ENCODE results near the gene IGSF21. TPM values are rescaled to one million over a fixed set of nuclear protein-coding genes. Genes with fewer than 3 reads are reported as not detected.
"Not testable (repeated sequence)": the region's sequence is repeated elsewhere in the genome, so short reads cannot be mapped to it uniquely, and the experiment has no call there.

The IGSF21 gene
- total and polyA plus RNA-seq, 2 experiments from 2014 or later, result not detected

DNA sequence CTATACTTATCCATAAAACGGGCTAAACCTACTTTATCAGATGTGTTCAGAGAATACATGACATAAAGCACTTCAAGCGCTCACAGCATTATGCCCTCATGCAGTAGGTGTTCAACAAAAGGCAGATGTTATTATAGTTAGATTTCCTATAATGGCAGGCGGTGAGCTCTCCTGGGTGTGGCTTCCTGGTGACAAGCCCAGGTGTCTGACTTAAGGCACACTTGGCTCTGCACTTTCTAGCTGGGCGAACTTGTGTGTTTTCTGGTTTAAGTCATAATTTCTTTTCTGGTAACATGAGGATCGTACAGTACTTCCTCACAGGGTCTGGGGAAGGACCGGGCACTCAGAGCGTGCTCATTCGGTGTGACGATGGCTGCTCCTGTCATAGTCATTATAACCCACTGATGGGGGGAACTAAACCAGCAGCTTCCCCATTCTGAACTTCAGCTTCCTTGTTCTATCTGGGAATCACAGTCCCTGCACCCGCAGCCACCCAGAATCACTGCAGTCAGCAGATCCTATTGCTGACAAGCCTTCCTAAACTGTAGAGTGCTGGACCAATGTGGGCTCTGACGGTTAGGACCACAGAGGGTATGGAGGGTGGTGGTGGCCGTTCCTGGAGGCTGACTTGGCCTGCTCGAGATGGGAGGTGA is 52.8 kb downstream of the IGSF21 start:
- H4K20me1 ChIP-seq (ENCODE audit: insufficient read depth, poor library complexity, severe bottlenecking), result no peaks in the 10 kb centered on the region
- no peak for TF ChIP-seq EZH2phosphoT487 (IDR thresholded peaks at IDR 0.05; ENCODE audit: low read depth, severe bottlenecking, unreplicated experiment)
- no peak for TF ChIP-seq EZH2 (IDR thresholded peaks at IDR 0.05; ENCODE audit: borderline replicate concordance)
- TF ChIP-seq, protein P1, sequence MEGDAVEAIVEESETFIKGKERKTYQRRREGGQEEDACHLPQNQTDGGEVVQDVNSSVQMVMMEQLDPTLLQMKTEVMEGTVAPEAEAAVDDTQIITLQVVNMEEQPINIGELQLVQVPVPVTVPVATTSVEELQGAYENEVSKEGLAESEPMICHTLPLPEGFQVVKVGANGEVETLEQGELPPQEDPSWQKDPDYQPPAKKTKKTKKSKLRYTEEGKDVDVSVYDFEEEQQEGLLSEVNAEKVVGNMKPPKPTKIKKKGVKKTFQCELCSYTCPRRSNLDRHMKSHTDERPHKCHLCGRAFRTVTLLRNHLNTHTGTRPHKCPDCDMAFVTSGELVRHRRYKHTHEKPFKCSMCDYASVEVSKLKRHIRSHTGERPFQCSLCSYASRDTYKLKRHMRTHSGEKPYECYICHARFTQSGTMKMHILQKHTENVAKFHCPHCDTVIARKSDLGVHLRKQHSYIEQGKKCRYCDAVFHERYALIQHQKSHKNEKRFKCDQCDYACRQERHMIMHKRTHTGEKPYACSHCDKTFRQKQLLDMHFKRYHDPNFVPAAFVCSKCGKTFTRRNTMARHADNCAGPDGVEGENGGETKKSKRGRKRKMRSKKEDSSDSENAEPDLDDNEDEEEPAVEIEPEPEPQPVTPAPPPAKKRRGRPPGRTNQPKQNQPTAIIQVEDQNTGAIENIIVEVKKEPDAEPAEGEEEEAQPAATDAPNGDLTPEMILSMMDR (IDR thresholded peaks at IDR 0.05; ENCODE audit: poor library complexity), result no peak
- H3K9me2 ChIP-seq (replicated peaks; ENCODE audit: insufficient read depth), result no peaks in the 10 kb centered on the region
- no peak overlapping the region for H2AFZ ChIP-seq
- no peaks in the 10 kb centered on the region for H3K4me1 ChIP-seq (ENCODE audit: insufficient read depth)
- no peaks in the 10 kb centered on the region for H3K79me2 ChIP-seq
- no peak overlapping the region for H3K4me2 ChIP-seq
- WGBS (ENCODE audit: low lambda C conversion rate, missing lambda C conversion rate), result 89% methylated on average over 13 of the region's 13 CpGs
- H3K4me3 ChIP-seq, result no peak overlapping the region
- no peaks in the 10 kb centered on the region for H3K9me3 ChIP-seq (ENCODE audit: low read depth)
- no peak overlapping the region for H3K27ac ChIP-seq
- peaks cover 11% of the 10 kb centered on the region for H3K27me3 ChIP-seq
- DNase-seq (ENCODE audit: low spot score), result no peak
- no peaks in the 10 kb centered on the region for H3K36me3 ChIP-seq (replicated peaks; ENCODE audit: insufficient read depth, low read depth)

DNA sequence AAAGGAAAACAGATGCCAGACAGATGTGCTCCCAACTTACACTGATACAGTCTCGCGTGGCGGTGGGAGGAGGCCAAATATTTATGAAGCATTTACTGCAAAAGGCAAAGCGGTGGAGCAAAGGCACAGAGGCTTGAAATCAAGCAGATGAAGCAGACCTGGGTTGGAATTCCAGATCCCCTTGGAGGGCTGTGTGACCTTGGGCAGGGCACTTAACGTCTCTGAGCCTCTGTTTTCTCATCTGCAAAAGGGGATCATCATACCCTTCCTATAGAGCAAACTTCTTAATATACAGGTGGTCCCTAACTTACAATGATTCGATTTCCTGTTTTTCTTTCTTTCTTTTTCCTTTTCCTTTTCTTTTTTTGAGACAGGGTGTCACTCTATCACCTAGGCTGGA is 54.1 kb downstream of the IGSF21 start:
- H3K4me3 ChIP-seq, result no peak overlapping the region
- H3K36me3 ChIP-seq (replicated peaks; ENCODE audit: insufficient read depth, low read depth), result no peaks in the 10 kb centered on the region
- no peak overlapping the region for H3K4me2 ChIP-seq
- WGBS (ENCODE audit: low lambda C conversion rate, missing lambda C conversion rate), result 45% methylated on average over 6 of the region's 6 CpGs
- H2AFZ ChIP-seq, result no peak overlapping the region
- no peaks in the 10 kb centered on the region for H3K9me3 ChIP-seq (ENCODE audit: low read depth)
- no peaks in the 10 kb centered on the region for H3K9me2 ChIP-seq (replicated peaks; ENCODE audit: insufficient read depth)
- no peaks in the 10 kb centered on the region for H4K20me1 ChIP-seq (ENCODE audit: insufficient read depth, poor library complexity, severe bottlenecking)
- H3K27me3 ChIP-seq, result peaks cover 2% of the 10 kb centered on the region
- no peaks in the 10 kb centered on the region for H3K4me1 ChIP-seq (ENCODE audit: insufficient read depth)
- H3K27ac ChIP-seq, result no peak overlapping the region
- no peak for DNase-seq (ENCODE audit: low spot score)
- no peaks in the 10 kb centered on the region for H3K79me2 ChIP-seq
- TF ChIP-seq EZH2phosphoT487 (IDR thresholded peaks at IDR 0.05; ENCODE audit: low read depth, severe bottlenecking, unreplicated experiment), result no peak
- TF ChIP-seq, protein P1 (IDR thresholded peaks at IDR 0.05; ENCODE audit: poor library complexity), result no peak
- TF ChIP-seq EZH2 (IDR thresholded peaks at IDR 0.05; ENCODE audit: borderline replicate concordance), result no peak

DNA sequence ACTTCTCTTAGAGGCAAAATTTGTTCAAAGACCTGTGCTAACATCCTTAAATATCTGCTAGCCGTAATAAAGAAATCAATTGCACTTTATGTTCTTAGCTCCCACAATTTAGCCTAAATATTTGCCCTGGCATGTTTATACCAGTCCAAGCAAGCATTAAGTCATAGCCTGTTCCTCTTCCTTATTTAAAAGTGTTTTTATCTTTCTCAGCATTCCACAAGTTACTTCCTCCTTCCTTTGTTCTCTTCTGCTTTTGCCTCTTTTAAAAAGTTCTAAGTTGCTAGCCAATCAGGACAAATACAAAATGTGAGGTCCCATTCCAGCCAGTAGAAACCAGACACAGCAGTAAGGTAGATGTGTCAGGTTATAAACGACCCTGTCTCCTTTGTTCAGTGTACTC is 58.0 kb downstream of the IGSF21 start:
- H3K9me3 ChIP-seq (ENCODE audit: low read depth); H3K27me3 ChIP-seq; H3K4me1 ChIP-seq (ENCODE audit: insufficient read depth); H3K79me2 ChIP-seq; H3K27ac ChIP-seq; H2AFZ ChIP-seq; H3K9me2 ChIP-seq (replicated peaks; ENCODE audit: insufficient read depth); H3K36me3 ChIP-seq (replicated peaks; ENCODE audit: insufficient read depth, low read depth); H3K4me2 ChIP-seq; DNase-seq (ENCODE audit: low spot score); H3K4me3 ChIP-seq; H4K20me1 ChIP-seq (ENCODE audit: insufficient read depth, poor library complexity, severe bottlenecking): not testable (repeated sequence)
- 45% methylated on average over 2 of the region's 2 CpGs for WGBS (ENCODE audit: low lambda C conversion rate, missing lambda C conversion rate)

DNA sequence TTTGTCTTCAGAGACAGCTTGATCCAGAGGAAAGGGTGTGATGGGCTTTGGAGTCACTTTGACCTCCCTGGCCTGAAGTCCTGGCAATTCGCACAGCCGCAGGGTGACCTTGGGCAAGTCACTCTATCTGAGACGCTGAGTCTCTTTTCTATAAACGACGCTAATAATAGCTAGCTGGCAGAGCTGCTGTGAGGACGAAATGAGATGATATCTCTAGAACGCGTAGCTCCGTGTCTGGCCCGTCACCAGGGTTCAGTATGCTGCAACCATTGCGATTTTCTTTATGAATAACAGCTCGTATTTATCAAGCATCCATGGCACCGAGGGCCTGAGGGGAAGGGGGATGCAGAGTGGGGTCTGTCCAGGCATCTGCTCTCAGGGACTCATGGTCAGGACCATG is 58.7 kb downstream of the IGSF21 start:
- H3K27me3 ChIP-seq, result peaks cover 7% of the 10 kb centered on the region
- no peaks in the 10 kb centered on the region for H3K79me2 ChIP-seq
- TF ChIP-seq, protein P1 (IDR thresholded peaks at IDR 0.05; ENCODE audit: poor library complexity), result no peak
- TF ChIP-seq EZH2phosphoT487 (IDR thresholded peaks at IDR 0.05; ENCODE audit: low read depth, severe bottlenecking, unreplicated experiment) (no peak), EZH2 (IDR thresholded peaks at IDR 0.05; ENCODE audit: borderline replicate concordance) (no peak)

More for the DNA sequence above, 58.7 kb downstream of the IGSF21 start:
- H3K27ac ChIP-seq, result no peak overlapping the region
- WGBS (ENCODE audit: low lambda C conversion rate, missing lambda C conversion rate), result 76% methylated on average over 13 of the region's 13 CpGs
- no peaks in the 10 kb centered on the region for H3K4me1 ChIP-seq (ENCODE audit: insufficient read depth)
- no peaks in the 10 kb centered on the region for H3K9me2 ChIP-seq (replicated peaks; ENCODE audit: insufficient read depth)
- no peaks in the 10 kb centered on the region for H3K9me3 ChIP-seq (ENCODE audit: low read depth)
- no peaks in the 10 kb centered on the region for H3K36me3 ChIP-seq (replicated peaks; ENCODE audit: insufficient read depth, low read depth)
- no peaks in the 10 kb centered on the region for H4K20me1 ChIP-seq (ENCODE audit: insufficient read depth, poor library complexity, severe bottlenecking)
- H3K4me3 ChIP-seq, result no peak overlapping the region
- no peak for DNase-seq (ENCODE audit: low spot score)
- H3K4me2 ChIP-seq, result no peak overlapping the region
- H2AFZ ChIP-seq, result no peak overlapping the region
